ENCODE data around the gene LIPC. TPM values are rescaled to one million over a fixed set of nuclear protein-coding genes. Genes with fewer than 3 reads are reported as not detected.

The LIPC gene
- total and polyA plus RNA-seq, 2 donors (not counting 3 experiments of a cell fraction or from before 2014, with no cell fraction given) = not detected

DNA sequence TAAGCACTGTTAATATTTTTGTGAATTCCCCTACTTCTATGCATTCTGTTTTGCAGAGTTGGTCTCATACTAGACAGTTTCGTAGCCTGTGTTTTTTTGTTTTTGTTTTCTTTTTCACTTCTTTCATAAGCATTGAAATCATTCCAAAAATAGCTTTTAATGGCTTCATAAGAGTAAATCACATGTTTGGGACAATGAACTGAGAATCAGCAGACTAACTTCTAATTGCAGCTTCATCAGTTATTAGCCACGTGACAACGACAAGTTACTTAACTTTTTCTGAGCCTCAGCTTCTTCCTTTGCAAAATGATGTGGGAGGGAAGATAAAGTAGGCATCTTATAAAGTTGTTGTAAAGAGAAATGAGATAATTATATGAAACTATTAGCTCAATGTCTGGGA, 124.8 kb downstream of the LIPC start:
- Histone ChIP-seq H2AFZ (ENCODE audit: low read depth, low read length) (no peak overlapping the region), H3K4me2 (ENCODE audit: insufficient read depth, low read length) (no peak overlapping the region), H3K4me3 (replicated peaks in 1 of 3; ENCODE audit: insufficient read depth in 1 of 3, low read depth in 1 of 3, low read length in 3 of 3) (no peak overlapping the region), H3K27ac (ENCODE audit: insufficient read depth, low read depth, low read length) (no peak overlapping the region), H3K9me1 (replicated peaks; ENCODE audit: control insufficient read depth, extremely low read depth, insufficient read depth, low read length) (no peaks in the 10 kb centered on the region), H3K79me2 (ENCODE audit: control insufficient read depth, insufficient read depth, low read length) (no peaks in the 10 kb centered on the region), H4K20me1 (replicated peaks; ENCODE audit: control insufficient read depth, extremely low read depth, insufficient read depth, low read length) (no peaks in the 10 kb centered on the region), H3K27me3 (ENCODE audit: control insufficient read depth in 2 of 2, insufficient read depth in 2 of 2, low read length in 2 of 2) (no peaks in the 10 kb centered on the region), H3K4me1 (ENCODE audit: control insufficient read depth, extremely low read depth, insufficient read depth, low read length) (peaks cover 7% of the 10 kb centered on the region), H3K36me3 (ENCODE audit: control insufficient read depth in 2 of 2, extremely low read depth in 1 of 2, insufficient read depth in 2 of 2, low read length in 2 of 2) (no peaks in the 10 kb centered on the region), H3K9ac (replicated peaks; ENCODE audit: extremely low read depth, insufficient read depth, low read length) (no peak overlapping the region), H3K9me3 (replicated peaks; ENCODE audit: control insufficient read depth, insufficient read depth, low read length) (no peaks in the 10 kb centered on the region)
- no TSS peak for BruUV-seq (replicated peaks)
- POLR2A ChIA-PET = no interaction called here
- CTCF ChIA-PET = interaction anchor here (0.8 to 1.3 kb wide), 3 partner anchors 9 to 214 kb away, joined by 3 to 6 read pairs (median 3); partner anchors contain the start of gene MINDY2
- DNase-seq (ENCODE audit: low read depth, low spot score) = no peak
- intact Hi-C loops (cut with micrococcal nuclease) (no loop called here), dilution Hi-C loops (cut with MboI; ENCODE audit: extremely low pct_ligation_motif_present, low sequenced_read_pairs) (no loop called here)
- FAIRE-seq = no peak
- no peak for TF ChIP-seq EZH2 (IDR thresholded peaks at IDR 0.05; ENCODE audit: borderline replicate concordance, low read depth, low read length, severe bottlenecking)
- no peak for TF ChIP-seq JUN (IDR thresholded peaks at IDR 0.05; ENCODE audit: borderline replicate concordance, insufficient read depth, insufficient read length, low read depth)
- TF ChIP-seq, protein P1, sequence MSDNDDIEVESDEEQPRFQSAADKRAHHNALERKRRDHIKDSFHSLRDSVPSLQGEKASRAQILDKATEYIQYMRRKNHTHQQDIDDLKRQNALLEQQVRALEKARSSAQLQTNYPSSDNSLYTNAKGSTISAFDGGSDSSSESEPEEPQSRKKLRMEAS (IDR thresholded peaks at IDR 0.05; ENCODE audit: insufficient read depth, insufficient read length) = no peak
- TF ChIP-seq, protein P2, sequence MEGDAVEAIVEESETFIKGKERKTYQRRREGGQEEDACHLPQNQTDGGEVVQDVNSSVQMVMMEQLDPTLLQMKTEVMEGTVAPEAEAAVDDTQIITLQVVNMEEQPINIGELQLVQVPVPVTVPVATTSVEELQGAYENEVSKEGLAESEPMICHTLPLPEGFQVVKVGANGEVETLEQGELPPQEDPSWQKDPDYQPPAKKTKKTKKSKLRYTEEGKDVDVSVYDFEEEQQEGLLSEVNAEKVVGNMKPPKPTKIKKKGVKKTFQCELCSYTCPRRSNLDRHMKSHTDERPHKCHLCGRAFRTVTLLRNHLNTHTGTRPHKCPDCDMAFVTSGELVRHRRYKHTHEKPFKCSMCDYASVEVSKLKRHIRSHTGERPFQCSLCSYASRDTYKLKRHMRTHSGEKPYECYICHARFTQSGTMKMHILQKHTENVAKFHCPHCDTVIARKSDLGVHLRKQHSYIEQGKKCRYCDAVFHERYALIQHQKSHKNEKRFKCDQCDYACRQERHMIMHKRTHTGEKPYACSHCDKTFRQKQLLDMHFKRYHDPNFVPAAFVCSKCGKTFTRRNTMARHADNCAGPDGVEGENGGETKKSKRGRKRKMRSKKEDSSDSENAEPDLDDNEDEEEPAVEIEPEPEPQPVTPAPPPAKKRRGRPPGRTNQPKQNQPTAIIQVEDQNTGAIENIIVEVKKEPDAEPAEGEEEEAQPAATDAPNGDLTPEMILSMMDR (IDR thresholded peaks at IDR 0.05; ENCODE audit: extremely low read depth in 1 of 2, insufficient read depth in 1 of 2, low read depth in 1 of 2, low read length in 2 of 2) = no peak
- TF ChIP-seq FOS (IDR thresholded peaks at IDR 0.05; ENCODE audit: borderline replicate concordance, insufficient read depth, low read length) = no peak
- TF ChIP-seq MYC (IDR thresholded peaks at IDR 0.05; ENCODE audit: low read depth, low read length) = no peak
- no peak for TF ChIP-seq GATA2 (IDR thresholded peaks at IDR 0.05; ENCODE audit: insufficient read depth, insufficient read length, low read depth, low read length)
- TF ChIP-seq POLR2A (IDR thresholded peaks at IDR 0.05; ENCODE audit: low read depth, low read length) = no peak
- TF ChIP-seq POLR2AphosphoS5 (IDR thresholded peaks at IDR 0.05; ENCODE audit: insufficient read depth, low read depth, low read length) = no peak

Data from endothelial cell of umbilical vein (primary cell).